ENCODE results near the gene TMPRSS6. TPM values are rescaled to one million over a fixed set of nuclear protein-coding genes. Genes with fewer than 3 reads are reported as not detected.

The TMPRSS6 gene
- total RNA-seq, 1 experiment from 2014 or later: 0.04 TPM

- no peak overlapping the region for H3K4me2 ChIP-seq (ENCODE audit: low read length)
- no peak overlapping the region for H3K4me3 ChIP-seq (ENCODE audit: low read length)
- H3K9me2 ChIP-seq (replicated peaks; ENCODE audit: low read length): no peaks in the 10 kb centered on the region
- ATAC-seq (no peak), DNase-seq (no peak)
- no peaks in the 10 kb centered on the region for H3F3A ChIP-seq (ENCODE audit: low read length, unreplicated experiment)
- H2AFZ ChIP-seq (ENCODE audit: low read length): no peak overlapping the region
- TF ChIP-seq EZH2phosphoT487 (IDR thresholded peaks at IDR 0.05; ENCODE audit: borderline replicate concordance, low read length): no peak
- no peak for TF ChIP-seq EZH2 (IDR thresholded peaks at IDR 0.05; ENCODE audit: low read length, unreplicated experiment)
- no peak overlapping the region for H3K27ac ChIP-seq (ENCODE audit: low read length)
- ChIA-PET POLR2A (ENCODE audit: unreplicated experiment) (no interaction called here), CTCF (no interaction called here)
- intact Hi-C loops (cut with micrococcal nuclease): no loop called here
- 0 out of 2 replicates have a peak, but pooled peaks cover 8% of the 10 kb centered on the region for H3K27me3 ChIP-seq (ENCODE audit: low read length)
- no peak overlapping the region for H3K9ac ChIP-seq (ENCODE audit: low read length)
- no peaks in the 10 kb centered on the region for H3K4me1 ChIP-seq (ENCODE audit: insufficient read depth, low read length)
- no TSS peak for BruUV-seq (replicated peaks)
- H3K36me3 ChIP-seq (ENCODE audit: low read depth, low read length): no peaks in the 10 kb centered on the region
- H4K20me1 ChIP-seq (ENCODE audit: low read length): no peaks in the 10 kb centered on the region
- H3K9me3 ChIP-seq (ENCODE audit: low read length): no peaks in the 10 kb centered on the region
- no peaks in the 10 kb centered on the region for H3K79me2 ChIP-seq (ENCODE audit: low read length)
These were observed 14.4 kb downstream of the TMPRSS6 start for GRCh38 chr22:37095113-37095512.

- Histone ChIP-seq H3K79me2 (ENCODE audit: low read length) (no peaks in the 10 kb centered on the region), H3K27me3 (ENCODE audit: low read length) (0 out of 2 replicates have a peak, but pooled peaks cover 8% of the 10 kb centered on the region), H3K27ac (ENCODE audit: low read length) (no peak overlapping the region), H3K4me2 (ENCODE audit: low read length) (no peak overlapping the region), H3K4me1 (ENCODE audit: insufficient read depth, low read length) (no peaks in the 10 kb centered on the region), H3K4me3 (ENCODE audit: low read length) (no peak overlapping the region), H3F3A (ENCODE audit: low read length, unreplicated experiment) (no peaks in the 10 kb centered on the region), H3K36me3 (ENCODE audit: low read depth, low read length) (no peaks in the 10 kb centered on the region), H3K9me3 (ENCODE audit: low read length) (no peaks in the 10 kb centered on the region), H2AFZ (ENCODE audit: low read length) (no peak overlapping the region), H4K20me1 (ENCODE audit: low read length) (no peaks in the 10 kb centered on the region), H3K9me2 (replicated peaks; ENCODE audit: low read length) (no peaks in the 10 kb centered on the region), H3K9ac (ENCODE audit: low read length) (no peak overlapping the region)
- CTCF ChIA-PET: no interaction called here
- no peak for DNase-seq
- POLR2A ChIA-PET (ENCODE audit: unreplicated experiment): no interaction called here
- intact Hi-C loops (cut with micrococcal nuclease): no loop called here
- ATAC-seq: no peak
- TF ChIP-seq CTCF (conservative IDR thresholded peaks at IDR 0.05; ENCODE audit: low read depth, low read length) (no peak), EZH2phosphoT487 (IDR thresholded peaks at IDR 0.05; ENCODE audit: borderline replicate concordance, low read length) (no peak), EZH2 (IDR thresholded peaks at IDR 0.05; ENCODE audit: low read length, unreplicated experiment) (no peak)
- no TSS peak for BruUV-seq (replicated peaks)
These were observed 15.3 kb downstream of the TMPRSS6 start for GRCh38 chr22:37094239-37094638.

- Histone ChIP-seq H3K4me3 (ENCODE audit: low read length) (no peak overlapping the region), H2AFZ (ENCODE audit: low read length) (no peak overlapping the region), H4K20me1 (ENCODE audit: low read length) (no peaks in the 10 kb centered on the region), H3K27me3 (ENCODE audit: low read length) (0 out of 2 replicates have a peak, but pooled peaks cover 8% of the 10 kb centered on the region), H3K9ac (ENCODE audit: low read length) (no peak overlapping the region), H3K9me3 (ENCODE audit: low read length) (no peaks in the 10 kb centered on the region), H3K27ac (ENCODE audit: low read length) (no peak overlapping the region), H3K9me2 (replicated peaks; ENCODE audit: low read length) (no peaks in the 10 kb centered on the region), H3K36me3 (ENCODE audit: low read depth, low read length) (no peaks in the 10 kb centered on the region), H3K4me1 (ENCODE audit: insufficient read depth, low read length) (no peaks in the 10 kb centered on the region), H3K79me2 (ENCODE audit: low read length) (no peaks in the 10 kb centered on the region), H3K4me2 (ENCODE audit: low read length) (no peak overlapping the region), H3F3A (ENCODE audit: low read length, unreplicated experiment) (no peaks in the 10 kb centered on the region)
- ChIA-PET POLR2A (ENCODE audit: unreplicated experiment) (no interaction called here), CTCF (no interaction called here)
- intact Hi-C loops (cut with micrococcal nuclease): no loop called here
- DNase-seq: no peak
- TF ChIP-seq CTCF (conservative IDR thresholded peaks at IDR 0.05; ENCODE audit: low read depth, low read length) (no peak), EZH2phosphoT487 (IDR thresholded peaks at IDR 0.05; ENCODE audit: borderline replicate concordance, low read length) (no peak), EZH2 (IDR thresholded peaks at IDR 0.05; ENCODE audit: low read length, unreplicated experiment) (no peak)
- BruUV-seq (replicated peaks): no TSS peak
- ATAC-seq: no peak
These were observed 16.5 kb downstream of the TMPRSS6 start for GRCh38 chr22:37092997-37093396.
